HFFc6 (cell line): Measurements from ENCODE around the gene RAB11FIP4. TPM values are rescaled to one million over a fixed set of nuclear protein-coding genes. Genes with fewer than 3 reads are reported as not detected.

ENCODE experiments used
- DNase-seq: peaks from one replicate; pipeline ENCODE4 v3.0.0-alpha.2; 2018
- H3K27ac Mint-ChIP-seq: 2 replicates; pipeline ENCODE4 v1.8.0; 2020; ENCODE audit warnings: mild to moderate bottlenecking, mixed read lengths
- H3K27me3 Mint-ChIP-seq: 2 replicates; pipeline ENCODE4 v1.8.0; 2021; ENCODE audit warnings: mild to moderate bottlenecking, moderate library complexity, mixed read lengths; ENCODE audit not compliant: insufficient read depth
- H3K36me3 Mint-ChIP-seq: 2 replicates; pipeline ENCODE4 v1.8.0; 2021; ENCODE audit warnings: low read depth, mixed read lengths
- H3K4me1 Mint-ChIP-seq: 2 replicates; pipeline ENCODE4 v1.8.0; 2020; ENCODE audit warnings: low read depth, mixed read lengths
- H3K4me3 Mint-ChIP-seq: 2 replicates; pipeline ENCODE4 v1.8.0; 2020; ENCODE audit warnings: mild to moderate bottlenecking, moderate library complexity, mixed read lengths
- H3K9me3 Mint-ChIP-seq: 2 replicates; pipeline ENCODE4 v1.8.0; 2020; ENCODE audit warnings: mild to moderate bottlenecking, mixed read lengths
- CTCF ChIP-seq: fragments of 200-600 bp; sonication (generic); IDR thresholded peaks from 2 replicates; pipeline ENCODE4 v1.5.0; 2021; ENCODE audit warnings: antibody characterized with exemption, mild to moderate bottlenecking
- total RNA-seq, 6 experiments: library from RNA; stranded (reverse); fragmentation: NEBNext Ultra II Directional; extraction: Animal tissue kit (Norgen Biotek cat#: 25700); gene quantifications; 2 replicates in 1 of 6; 3 replicates in 5 of 6; pipeline ENCODE4 v1.2.3, GENCODE V29; 2021

Gene RAB11FIP4
- total RNA-seq, 6 experiments from 2014 or later: 0.02 to 0.38 (median 0.09) TPM

- Mint-ChIP-seq H3K4me3 (no peak overlapping the region), H3K36me3 (no peaks in the 10 kb centered on the region), H3K27ac (no peak overlapping the region), H3K27me3 (no peaks in the 10 kb centered on the region; the same call in none of the 2 replicates), H3K9me3 (no peaks in the 10 kb centered on the region), H3K4me1 (peaks cover 12% of the 10 kb centered on the region; the same call in 1 of the 2 replicates)
- no peak for DNase-seq
- TF ChIP-seq CTCF: peak; percentile 68
Observed at GRCh38 chr17:31525801-31526549, 134.5 kb downstream of the RAB11FIP4 start.

GRCh38 chr17:31527606-31528005 is 136.1 kb downstream of the RAB11FIP4 start:
- no peaks in the 10 kb centered on the region for H3K9me3 Mint-ChIP-seq
- peak overlapping the region; percentile 49; the same call in 1 of the 2 replicates for H3K27ac Mint-ChIP-seq
- H3K4me3 Mint-ChIP-seq: no peak overlapping the region
- peaks cover 13% of the 10 kb centered on the region for H3K4me1 Mint-ChIP-seq
- H3K27me3 Mint-ChIP-seq: no peaks in the 10 kb centered on the region; the same call in 1 of the 2 replicates
- TF ChIP-seq CTCF: no peak; the same call in 1 of the 2 replicates
- peak; percentile 61 for DNase-seq
- no peaks in the 10 kb centered on the region for H3K36me3 Mint-ChIP-seq

GRCh38 chr17:31528291-31528874 is 136.9 kb downstream of the RAB11FIP4 start:
- no peaks in the 10 kb centered on the region for H3K36me3 Mint-ChIP-seq
- peaks cover 21% of the 10 kb centered on the region for H3K4me1 Mint-ChIP-seq
- TF ChIP-seq CTCF: no peak
- H3K9me3 Mint-ChIP-seq: no peaks in the 10 kb centered on the region
- no peak overlapping the region for H3K27ac Mint-ChIP-seq
- H3K4me3 Mint-ChIP-seq: no peak overlapping the region
- no peak for DNase-seq
- no peaks in the 10 kb centered on the region; the same call in none of the 2 replicates for H3K27me3 Mint-ChIP-seq

GRCh38 chr17:31529841-31530251 is 138.4 kb downstream of the RAB11FIP4 start:
- no peaks in the 10 kb centered on the region; the same call in none of the 2 replicates for H3K27me3 Mint-ChIP-seq
- H3K36me3 Mint-ChIP-seq: no peaks in the 10 kb centered on the region
- no peak overlapping the region for H3K4me3 Mint-ChIP-seq
- no peak overlapping the region for H3K27ac Mint-ChIP-seq
- TF ChIP-seq CTCF: no peak
- peaks cover 33% of the 10 kb centered on the region for H3K4me1 Mint-ChIP-seq
- no peaks in the 10 kb centered on the region for H3K9me3 Mint-ChIP-seq
- no peak for DNase-seq

- H3K4me3 Mint-ChIP-seq: no peak overlapping the region
- DNase-seq: no peak
- TF ChIP-seq CTCF: no peak
- H3K36me3 Mint-ChIP-seq: no peaks in the 10 kb centered on the region
- H3K4me1 Mint-ChIP-seq: peaks cover 33% of the 10 kb centered on the region
- H3K9me3 Mint-ChIP-seq: no peaks in the 10 kb centered on the region
- no peak overlapping the region for H3K27ac Mint-ChIP-seq
- H3K27me3 Mint-ChIP-seq: no peaks in the 10 kb centered on the region; the same call in none of the 2 replicates
Observed at GRCh38 chr17:31530391-31530985, 139.0 kb downstream of the RAB11FIP4 start.
